ENCODE results near the gene PADI3.

DNA sequence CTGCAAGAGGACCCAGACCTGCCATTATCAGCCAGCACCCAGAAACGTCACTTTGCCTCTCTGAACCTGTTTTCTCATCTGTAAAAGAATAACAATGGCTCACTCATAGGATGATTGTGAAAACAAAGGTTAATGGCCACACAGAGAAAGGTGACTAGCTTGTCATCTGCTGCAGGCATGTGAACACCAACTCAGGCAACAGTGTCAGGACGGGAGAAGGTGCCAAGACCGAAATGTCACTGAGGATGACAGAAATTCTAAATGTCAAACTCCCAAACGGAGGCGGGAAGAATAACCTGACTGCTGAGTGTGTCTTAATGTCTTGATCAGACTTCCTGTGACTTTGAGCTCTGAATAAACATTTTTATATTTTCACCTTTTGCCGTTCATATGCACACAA, 69.4 kb downstream of the PADI3 start:
- no peak for TF ChIP-seq JUND (IDR thresholded peaks at IDR 0.05; ENCODE audit: borderline replicate concordance, low read depth, low read length)
- no peak for TF ChIP-seq JUND (tag; IDR thresholded peaks at IDR 0.05; ENCODE audit: borderline replicate concordance, low read depth, low read length)
- TF ChIP-seq, protein P1, sequence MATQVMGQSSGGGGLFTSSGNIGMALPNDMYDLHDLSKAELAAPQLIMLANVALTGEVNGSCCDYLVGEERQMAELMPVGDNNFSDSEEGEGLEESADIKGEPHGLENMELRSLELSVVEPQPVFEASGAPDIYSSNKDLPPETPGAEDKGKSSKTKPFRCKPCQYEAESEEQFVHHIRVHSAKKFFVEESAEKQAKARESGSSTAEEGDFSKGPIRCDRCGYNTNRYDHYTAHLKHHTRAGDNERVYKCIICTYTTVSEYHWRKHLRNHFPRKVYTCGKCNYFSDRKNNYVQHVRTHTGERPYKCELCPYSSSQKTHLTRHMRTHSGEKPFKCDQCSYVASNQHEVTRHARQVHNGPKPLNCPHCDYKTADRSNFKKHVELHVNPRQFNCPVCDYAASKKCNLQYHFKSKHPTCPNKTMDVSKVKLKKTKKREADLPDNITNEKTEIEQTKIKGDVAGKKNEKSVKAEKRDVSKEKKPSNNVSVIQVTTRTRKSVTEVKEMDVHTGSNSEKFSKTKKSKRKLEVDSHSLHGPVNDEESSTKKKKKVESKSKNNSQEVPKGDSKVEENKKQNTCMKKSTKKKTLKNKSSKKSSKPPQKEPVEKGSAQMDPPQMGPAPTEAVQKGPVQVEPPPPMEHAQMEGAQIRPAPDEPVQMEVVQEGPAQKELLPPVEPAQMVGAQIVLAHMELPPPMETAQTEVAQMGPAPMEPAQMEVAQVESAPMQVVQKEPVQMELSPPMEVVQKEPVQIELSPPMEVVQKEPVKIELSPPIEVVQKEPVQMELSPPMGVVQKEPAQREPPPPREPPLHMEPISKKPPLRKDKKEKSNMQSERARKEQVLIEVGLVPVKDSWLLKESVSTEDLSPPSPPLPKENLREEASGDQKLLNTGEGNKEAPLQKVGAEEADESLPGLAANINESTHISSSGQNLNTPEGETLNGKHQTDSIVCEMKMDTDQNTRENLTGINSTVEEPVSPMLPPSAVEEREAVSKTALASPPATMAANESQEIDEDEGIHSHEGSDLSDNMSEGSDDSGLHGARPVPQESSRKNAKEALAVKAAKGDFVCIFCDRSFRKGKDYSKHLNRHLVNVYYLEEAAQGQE (IDR thresholded peaks at IDR 0.05; ENCODE audit: borderline replicate concordance), result no peak
- TF ChIP-seq, protein P1 (CRISPR knock-in tag; IDR thresholded peaks at IDR 0.05; ENCODE audit: low read depth), result no peak
- TF ChIP-seq SAP30 (IDR thresholded peaks at IDR 0.05; ENCODE audit: borderline replicate concordance, insufficient read depth, low read depth, low read length, poor library complexity, severe bottlenecking), result no peak
- TF ChIP-seq MTA3 (IDR thresholded peaks at IDR 0.05; ENCODE audit: borderline replicate concordance), result no peak
